NCI-H526 (cell line): ENCODE measurements around the gene MACC1.

Source experiments
- DNase-seq, 2 experiments: peaks; one replicate each; lab custom pipeline; 2025; lab: John Stamatoyannopoulos, UW

MACC1 gene

GRCh38 chr7:20229646-20230500 is 12.7 kb upstream of the MACC1 start:
- no peak for DNase-seq

GRCh38 chr7:20229081-20229480 is 11.9 kb upstream of the MACC1 start:
- no peak for DNase-seq

GRCh38 chr7:20228654-20229053 is 11.5 kb upstream of the MACC1 start:
- no peak for DNase-seq

DNA sequence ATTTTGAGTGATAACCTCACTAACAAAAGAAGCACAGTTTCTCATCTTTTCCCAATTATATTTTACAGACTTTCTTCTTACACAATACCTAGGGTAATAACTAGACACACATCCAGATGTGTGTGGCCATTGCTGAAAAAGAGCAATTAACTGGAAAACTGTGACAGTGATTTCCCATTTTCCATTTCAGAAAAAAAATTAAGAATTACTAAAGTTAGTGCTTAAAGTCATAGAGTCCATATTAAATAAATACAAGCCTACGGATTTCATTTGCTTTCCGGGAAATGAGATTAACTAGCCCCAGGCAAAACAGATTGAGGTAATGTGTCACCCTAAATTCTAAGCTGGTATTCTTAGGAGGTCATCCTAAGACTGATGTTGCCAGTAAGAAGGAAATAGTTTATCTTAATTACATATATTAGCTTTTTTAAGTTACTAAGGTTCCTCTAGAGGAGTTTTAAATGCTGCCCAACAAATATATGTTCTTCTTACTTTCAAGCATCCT is 10.2 kb upstream of the MACC1 start:
- DNase-seq = no peak

GRCh38 chr7:20226860-20227259 is 9.7 kb upstream of the MACC1 start:
- no peak for DNase-seq

GRCh38 chr7:20225384-20225783 is 8.2 kb upstream of the MACC1 start:
- DNase-seq = no peak

DNA sequence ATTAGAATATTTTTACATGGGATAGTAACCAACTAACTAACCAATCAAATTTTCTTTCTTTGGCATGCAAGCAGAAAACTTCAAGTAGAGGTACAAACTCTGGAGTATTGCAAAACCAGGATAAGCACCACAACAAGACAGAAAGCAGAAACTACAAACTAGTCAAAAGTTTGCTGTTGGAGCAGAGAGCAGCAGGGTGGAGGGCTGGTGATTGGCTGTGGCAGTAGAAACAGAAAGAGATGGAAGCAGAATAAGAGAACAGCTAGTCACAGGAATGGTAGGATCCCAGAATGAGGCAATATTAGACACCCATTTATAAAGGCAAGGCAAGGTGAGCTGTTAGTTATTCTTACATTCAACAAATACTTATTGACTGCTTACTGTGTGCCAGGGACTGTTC is 6.8 kb upstream of the MACC1 start:
- DNase-seq = no peak

GRCh38 chr7:20223356-20223755 is 6.2 kb upstream of the MACC1 start:
- DNase-seq = no peak

GRCh38 chr7:20222219-20222828 is 5.1 kb upstream of the MACC1 start:
- no peak for DNase-seq

DNA sequence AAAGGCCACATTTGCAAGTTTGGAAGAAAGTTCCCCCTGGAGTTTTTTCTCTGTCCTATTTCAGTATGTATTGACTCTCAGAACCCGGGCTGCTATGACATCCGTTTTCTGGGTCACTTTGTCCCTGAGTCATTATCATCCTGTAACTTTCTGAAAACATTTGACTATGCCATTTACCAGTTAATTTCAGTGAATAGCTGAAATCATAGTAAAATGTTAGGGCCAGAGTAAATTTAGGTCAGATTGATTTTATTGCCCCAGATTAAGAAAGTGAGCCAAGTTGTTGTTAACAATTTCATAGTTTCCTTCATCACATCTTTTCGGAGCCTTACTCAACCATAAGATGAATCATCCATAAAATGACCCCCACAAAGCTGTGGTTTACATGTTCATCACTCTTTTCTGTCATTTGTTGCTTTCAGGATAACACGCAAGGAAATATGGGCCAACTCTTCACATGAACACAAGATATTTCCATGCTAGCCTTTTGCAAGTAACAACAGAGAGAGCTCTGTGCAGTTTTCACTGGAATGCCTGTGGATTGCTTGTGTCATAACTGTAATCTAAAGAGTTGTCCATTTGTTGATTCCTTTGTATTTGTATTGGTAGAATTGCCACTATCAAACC is 3.9 kb upstream of the MACC1 start:
- no peak for DNase-seq

GRCh38 chr7:20220293-20220761 is 3.1 kb upstream of the MACC1 start:
- peak in 1 of 2 experiments; percentile 46 for DNase-seq

DNA sequence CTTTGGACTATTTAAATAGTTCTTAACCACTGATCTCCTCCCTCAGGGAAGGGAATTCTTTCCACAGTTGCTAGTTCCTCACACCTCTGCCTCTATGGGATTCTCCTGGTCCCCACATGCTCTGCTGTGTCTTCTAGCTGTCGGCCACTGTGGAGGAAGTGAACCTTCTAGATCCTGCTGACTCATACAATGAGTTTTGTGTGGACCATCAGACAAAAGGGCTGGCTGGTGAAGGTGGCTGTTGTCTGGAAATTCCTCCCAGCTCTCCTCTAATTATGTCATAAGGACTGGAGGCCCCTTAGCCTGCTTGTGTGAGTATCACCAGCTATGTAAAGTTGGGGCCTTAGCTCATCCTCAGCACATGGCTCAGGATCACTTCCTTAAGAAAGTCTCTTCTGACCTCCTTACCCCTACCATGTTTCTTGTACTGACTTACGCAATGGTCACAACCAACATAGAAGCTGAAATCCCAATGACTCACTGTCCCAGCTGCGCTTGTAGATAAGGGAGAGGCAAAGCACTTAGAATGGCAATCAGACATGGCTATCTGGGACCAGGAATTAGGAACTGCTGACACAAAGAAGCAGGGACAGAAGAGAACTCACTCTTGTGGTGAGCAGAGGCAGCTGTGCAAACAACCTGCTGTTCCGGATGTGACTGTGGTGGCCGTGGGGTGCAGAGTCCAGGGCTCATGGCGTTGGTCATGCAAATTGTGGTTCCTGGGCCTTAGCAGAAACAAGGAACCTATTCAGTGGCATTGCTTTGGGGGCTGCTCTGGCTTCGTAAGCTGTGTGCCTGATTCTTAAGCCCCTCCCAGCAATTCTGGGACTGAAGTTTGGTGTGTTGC is 2.5 kb upstream of the MACC1 start:
- peak; percentile 99 for DNase-seq

DNA sequence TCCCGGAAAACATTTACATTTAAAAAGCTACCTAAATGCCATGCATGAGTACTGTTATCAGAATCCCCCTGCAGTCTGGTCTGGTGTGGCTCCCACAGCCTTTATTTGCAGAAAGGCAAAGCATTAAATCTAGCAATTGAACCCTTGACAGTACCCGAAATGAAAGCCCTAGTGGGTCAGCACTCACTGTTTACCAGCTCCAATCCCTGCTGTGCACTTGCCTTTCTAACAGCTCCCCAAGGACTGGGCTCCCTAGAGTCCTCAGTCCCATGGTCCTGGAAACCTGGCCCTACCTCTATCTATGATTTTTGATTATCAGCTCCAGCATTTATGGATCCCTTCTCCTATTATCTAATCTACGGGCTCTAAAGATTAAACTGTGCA is 1.9 kb upstream of the MACC1 start:
- peak in 1 of 2 experiments; percentile 56 for DNase-seq

DNA sequence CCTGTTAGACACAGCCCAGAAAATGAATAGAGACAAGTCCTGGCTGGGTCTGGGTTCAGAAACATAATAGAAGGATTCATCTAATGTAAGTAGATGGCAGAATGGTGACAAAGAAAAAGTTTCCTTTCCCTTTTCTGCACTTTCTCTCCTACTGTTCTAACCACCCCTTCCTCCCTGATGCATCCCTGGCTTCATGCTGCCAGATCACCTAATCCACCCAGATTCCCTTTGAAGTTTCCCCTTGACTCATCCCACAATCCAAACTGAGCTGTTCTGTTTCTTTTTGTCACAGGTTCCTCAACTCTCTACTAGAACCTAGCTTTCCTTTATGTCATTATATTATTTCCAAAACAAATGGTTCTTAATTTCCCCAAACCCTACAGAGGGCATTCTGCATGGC is 1.1 kb upstream of the MACC1 start:
- no peak for DNase-seq

- DNase-seq = no peak
Observed at GRCh38 chr7:20216406-20217036, 663 bp downstream of the MACC1 start.

DNA sequence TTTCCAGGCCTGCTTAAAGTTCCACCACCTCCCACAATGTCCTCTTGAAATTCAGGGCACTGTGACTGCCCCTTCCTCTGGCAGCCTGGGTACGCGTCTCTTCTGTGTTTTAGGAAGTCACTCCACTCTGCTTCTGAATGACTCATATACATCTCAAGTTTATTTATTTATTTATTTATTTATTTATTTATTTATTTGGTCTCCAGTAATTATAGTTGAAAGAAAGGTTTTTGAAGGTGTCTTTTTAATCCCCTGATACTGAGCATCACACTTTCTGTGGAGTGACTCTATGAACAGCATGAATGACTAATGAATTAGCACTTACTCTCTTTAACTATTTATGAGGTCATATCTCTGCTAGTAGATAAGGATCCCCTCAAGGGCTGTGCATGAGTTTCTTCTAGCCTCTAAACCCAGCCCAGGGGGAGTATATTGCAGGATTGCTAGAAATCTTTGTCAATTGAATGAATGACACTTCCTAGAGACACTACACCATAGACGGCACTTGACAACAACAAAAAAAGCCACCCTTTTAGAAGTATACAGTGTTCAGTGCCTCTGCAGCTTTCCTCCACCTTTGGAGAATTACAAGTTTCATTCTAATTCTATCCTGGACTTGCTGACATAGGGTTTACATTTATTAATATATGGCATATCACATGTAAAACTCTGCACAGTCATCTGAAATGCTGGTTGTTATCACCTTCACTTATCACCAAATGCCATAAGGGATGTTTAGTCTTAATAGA is 2.1 kb downstream of the MACC1 start:
- DNase-seq = no peak

DNA sequence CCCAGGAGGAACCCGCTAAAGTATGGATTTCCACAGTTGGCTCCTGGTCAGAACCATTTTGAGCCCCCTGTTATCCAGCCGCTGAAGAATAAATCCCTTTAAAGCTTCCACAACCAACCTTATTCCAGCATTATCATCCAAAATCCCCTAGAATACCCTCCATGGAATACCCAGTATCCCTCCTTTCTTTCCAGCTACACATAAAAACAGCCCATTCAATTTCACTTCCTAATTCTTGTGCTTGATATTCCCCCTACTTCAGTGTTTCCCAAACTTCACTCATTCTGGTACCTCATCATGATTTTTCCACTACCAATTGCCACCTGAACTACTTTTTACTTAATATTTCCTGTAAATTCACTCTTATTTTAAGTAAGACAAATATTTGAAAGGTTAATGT is 3.1 kb downstream of the MACC1 start:
- DNase-seq = no peak

DNA sequence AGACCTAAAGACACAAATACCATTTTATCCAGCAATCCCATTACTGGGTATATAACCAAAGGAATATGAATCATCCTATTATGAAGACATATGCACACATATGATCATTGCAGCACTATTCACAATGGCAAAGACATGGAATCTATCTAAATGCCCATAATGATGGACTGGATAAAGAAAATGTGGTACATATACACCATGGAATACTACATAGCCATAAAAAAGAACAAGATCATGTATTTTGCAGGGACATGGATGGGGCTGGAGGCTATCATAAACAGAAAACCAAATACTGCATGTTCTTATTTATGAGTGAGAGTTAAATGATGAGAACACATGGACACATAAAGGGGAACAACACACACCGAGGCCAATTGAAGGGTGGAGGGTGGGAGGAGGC is 3.8 kb downstream of the MACC1 start:
- DNase-seq = no peak

DNA sequence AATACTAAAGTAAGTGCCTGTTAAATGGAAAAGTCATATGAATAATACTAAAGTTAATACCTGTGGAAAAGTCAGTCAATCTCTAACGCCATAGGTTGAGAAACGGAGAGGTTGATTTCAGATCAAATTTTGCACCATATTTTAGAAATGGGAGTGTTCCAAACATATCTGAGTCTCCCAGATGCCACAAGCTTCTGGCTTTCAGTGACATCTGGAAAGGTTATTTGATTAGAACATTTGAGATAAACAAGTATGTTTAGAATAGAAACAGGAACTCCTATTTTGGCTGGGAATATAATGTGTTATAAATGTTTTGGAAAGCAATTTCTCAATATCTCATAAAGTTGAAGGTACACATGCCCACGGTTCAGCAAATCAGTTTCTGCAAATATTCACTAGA is 5.8 kb downstream of the MACC1 start:
- no peak for DNase-seq

DNA sequence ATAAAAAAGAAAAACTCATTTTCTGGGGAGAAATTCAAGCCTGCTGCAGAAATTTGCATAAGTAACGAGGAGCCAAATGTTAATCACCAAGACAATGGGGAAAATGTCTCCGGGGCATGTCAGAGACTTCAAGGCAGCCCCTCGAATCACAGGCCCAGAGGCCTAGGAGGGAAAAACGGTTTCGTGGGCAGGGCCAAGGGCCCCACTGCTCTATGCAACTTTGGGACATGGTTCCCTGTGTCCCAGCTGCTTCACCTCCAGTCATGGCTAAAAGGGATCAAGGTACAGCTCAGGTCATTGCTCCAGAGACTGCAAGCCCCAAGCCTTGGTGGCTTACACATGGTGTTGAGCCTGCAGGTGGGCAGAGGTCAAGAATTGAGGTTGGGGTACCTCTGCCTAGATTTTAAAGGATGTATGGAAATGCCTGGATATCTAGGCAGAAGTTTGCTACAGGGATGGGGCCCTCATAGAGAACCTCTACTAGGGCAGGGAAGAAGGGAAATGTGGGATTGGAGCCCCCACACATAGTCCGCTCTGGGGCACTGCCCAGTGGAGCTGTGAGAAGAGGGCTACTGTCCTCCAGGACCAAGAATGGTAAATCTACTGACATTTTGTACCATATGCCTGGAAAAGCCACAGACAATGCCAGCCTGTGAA is 8.4 kb downstream of the MACC1 start:
- no peak for DNase-seq
